ENCODE results near the gene BICC1. TPM values are rescaled to one million over a fixed set of nuclear protein-coding genes. Genes with fewer than 3 reads are reported as not detected.

Gene BICC1
- total and polyA plus RNA-seq, 2 of the 8 experiments (the other 6 are each of a cell fraction or from before 2014, with no cell fraction given): 0.20 to 0.73 TPM

GRCh38 chr10:58593008-58593407 lies 80.3 kb downstream of the BICC1 start:
- no peak overlapping the region for H3K9ac ChIP-seq (replicated peaks in 1 of 4; ENCODE audit: extremely low read depth in 1 of 4, low read depth in 3 of 4, low read length in 3 of 4)
- H3K36me3 ChIP-seq (ENCODE audit: control insufficient read depth in 2 of 4, insufficient read depth in 4 of 4, low read length in 3 of 4): no peaks in the 10 kb centered on the region
- no peak overlapping the region for H3K4me2 ChIP-seq (ENCODE audit: insufficient read depth in 1 of 2, low read depth in 2 of 2, low read length in 2 of 2)
- no peak overlapping the region for H3K23ac ChIP-seq (ENCODE audit: insufficient read length)
- H3K27me3 ChIP-seq (replicated peaks in 1 of 4; ENCODE audit: control insufficient read depth in 3 of 4, extremely low read depth in 1 of 4, insufficient read depth in 3 of 4, low read length in 3 of 4): no peaks in the 10 kb centered on the region
- H4K91ac ChIP-seq (replicated peaks; ENCODE audit: insufficient read length, low read length): no peak overlapping the region
- H2BK5ac ChIP-seq (ENCODE audit: low read depth, low read length): no peak overlapping the region
- H2AK5ac ChIP-seq (ENCODE audit: low read depth, low read length): no peak overlapping the region
- H3K4me1 ChIP-seq (replicated peaks in 1 of 4; ENCODE audit: control insufficient read depth in 3 of 4, insufficient read depth in 4 of 4, low read length in 3 of 4): no peaks in the 10 kb centered on the region
- no peak overlapping the region for H3K18ac ChIP-seq (ENCODE audit: extremely low read depth, low read length)
- no peaks in the 10 kb centered on the region for H3K79me1 ChIP-seq (ENCODE audit: low read depth, low read length)
- ChIA-PET POLR2A (ENCODE audit: partially characterized antibody) (no interaction called here), CTCF (ENCODE audit: partially characterized antibody) (no interaction called here)
- no peak overlapping the region for H2AFZ ChIP-seq (ENCODE audit: low read length)
- H3K4me3 ChIP-seq (ENCODE audit: extremely low read depth in 1 of 4, insufficient read depth in 2 of 4, low read depth in 3 of 4, low read length in 4 of 4): no peak overlapping the region
- no peak overlapping the region for H2BK12ac ChIP-seq (ENCODE audit: low read depth, low read length)
- no peak overlapping the region for H2BK15ac ChIP-seq (ENCODE audit: low read length)
- no peaks in the 10 kb centered on the region for H3K79me2 ChIP-seq (ENCODE audit: control insufficient read depth in 1 of 2, insufficient read depth in 2 of 2, low read length in 2 of 2)
- H3K23me2 ChIP-seq (ENCODE audit: low read depth, low read length): no peaks in the 10 kb centered on the region
- FAIRE-seq (no peak), DNase-seq (ENCODE audit: low read depth in 1 of 2, low spot score in 2 of 2) (no peak)
- H4K5ac ChIP-seq (ENCODE audit: insufficient read length, low read depth, low read length): no peak overlapping the region
- 100% methylated on average over 3 of the region's 3 CpGs; no CpG with 5 or more reads in 1 of the 2 experiments for WGBS, 2 experiments (ENCODE audit: extremely low coverage in 1 of 2, insufficient coverage in 1 of 2, insufficient read length in 1 of 2, insufficient replicate concordance in 2 of 2, low coverage in 1 of 2, low lambda C conversion rate in 2 of 2, missing lambda C conversion rate in 1 of 2)
- no peak overlapping the region for H3K56ac ChIP-seq (replicated peaks; ENCODE audit: insufficient read length, low read depth, low read length)
- H4K20me1 ChIP-seq (replicated peaks in 1 of 2; ENCODE audit: control insufficient read depth in 1 of 2, insufficient read depth in 2 of 2, low read length in 2 of 2): no peaks in the 10 kb centered on the region
- no peak overlapping the region for H2BK120ac ChIP-seq (replicated peaks; ENCODE audit: low read depth, low read length)
- H2BK20ac ChIP-seq (ENCODE audit: low read length): no peak overlapping the region
- no peak overlapping the region for H3K14ac ChIP-seq (ENCODE audit: insufficient read length)
- no peak overlapping the region for H3K27ac ChIP-seq (ENCODE audit: low read depth, low read length)
- H3K4ac ChIP-seq (replicated peaks; ENCODE audit: insufficient read length, low read depth, low read length): no peak overlapping the region
- no peaks in the 10 kb centered on the region; a peak in 1 of 4 replicates for H3K9me3 ChIP-seq (ENCODE audit: insufficient read depth in 2 of 2, low read depth in 1 of 2, low read length in 1 of 2)
- H4K8ac ChIP-seq (ENCODE audit: extremely low read depth, insufficient read depth, low read length): no peak overlapping the region
- TF ChIP-seq SRF (IDR thresholded peaks at IDR 0.05; ENCODE audit: low read depth, low read length): no peak
- no peak for TF ChIP-seq SIRT6 (IDR thresholded peaks at IDR 0.05; ENCODE audit: low read length)
- no peak for TF ChIP-seq NRF1 (IDR thresholded peaks at IDR 0.05; ENCODE audit: low read depth, low read length)
- no peak for TF ChIP-seq SIX5 (IDR thresholded peaks at IDR 0.05; ENCODE audit: low read depth, low read length)
- TF ChIP-seq GABPA (IDR thresholded peaks at IDR 0.05; ENCODE audit: borderline replicate concordance, insufficient read depth, low read length): no peak
- TF ChIP-seq POLR2AphosphoS5 (IDR thresholded peaks at IDR 0.05; ENCODE audit: low read depth, low read length): no peak
- TF ChIP-seq CBX5 (IDR thresholded peaks at IDR 0.05; ENCODE audit: low read depth, low read length): no peak
